Measurements from ENCODE around the gene HDDC3. TPM values are rescaled to one million over a fixed set of nuclear protein-coding genes. Genes with fewer than 3 reads are reported as not detected.
A peak's percentile ranks its signal among the peaks of the same experiment; 100 is the strongest.
"Not testable (repeated sequence)": the region's sequence is repeated elsewhere in the genome, so short reads cannot be mapped to it uniquely, and the experiment has no call there.

HDDC3 gene
- total and polyA plus RNA-seq, 5 experiments from 2014 or later: 30.1 to 47.6 (median 34.1) TPM

- POLR2A ChIA-PET: interaction anchor here (0.8 kb wide), 1 partner anchor 9 kb away, joined by 3 read pairs; no protein-coding TSS in a partner anchor
- H3K4me3 Mint-ChIP-seq, ATAC-seq, H3K27ac Mint-ChIP-seq, DNase-seq, H3K4me1 Mint-ChIP-seq, H3K27me3 Mint-ChIP-seq, H3K9me3 Mint-ChIP-seq: not testable (repeated sequence)
- peaks cover 0 to 41% (median 20%) of the 10 kb centered on the region in 3 donors for H3K36me3 Mint-ChIP-seq
Measured at GRCh38 chr15:90922712-90923322, 9.5 kb downstream of the HDDC3 start.

- Mint-ChIP-seq H3K4me3 (no peak overlapping the region), H3K9me3 (no peaks in the 10 kb centered on the region), H3K36me3 (peaks cover 0 to 50% (median 22%) of the 10 kb centered on the region in 3 donors), H3K27ac (no peak overlapping the region), H3K4me1 (peaks cover 0 to 6% (median under 1%) of the 10 kb centered on the region in 4 donors), H3K27me3 (no peaks in the 10 kb centered on the region)
- no peak for DNase-seq
- no peak for ATAC-seq
- POLR2A ChIA-PET: no interaction called here
Measured at GRCh38 chr15:90921887-90922286, 10.5 kb downstream of the HDDC3 start.

DNA sequence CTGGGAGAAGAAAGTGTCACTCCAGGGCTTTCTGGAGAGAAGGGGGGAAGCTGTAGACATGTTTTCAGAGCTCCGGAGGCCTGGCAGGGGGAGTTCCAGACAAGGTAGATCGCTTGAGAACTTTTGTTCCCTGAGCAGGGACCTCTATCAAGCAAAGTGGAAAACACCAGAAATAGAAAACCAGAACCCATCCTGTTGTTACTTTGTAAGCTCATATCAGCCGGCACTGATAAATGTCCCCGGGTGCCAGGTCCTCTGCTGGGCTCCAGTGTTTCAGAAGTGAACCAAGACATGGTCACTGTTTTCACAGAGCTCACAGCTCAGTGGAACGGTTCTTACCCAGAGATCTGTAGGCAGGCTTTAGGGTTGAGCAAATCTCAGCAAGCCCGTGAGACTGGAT is 13.5 kb downstream of the HDDC3 start:
- ATAC-seq (no peak), DNase-seq (no peak)
- H3K4me3 Mint-ChIP-seq: no peak overlapping the region
- H3K36me3 Mint-ChIP-seq: peaks cover 0 to 79% (median 22%) of the 10 kb centered on the region in 3 donors
- no peaks in the 10 kb centered on the region for H3K9me3 Mint-ChIP-seq
- POLR2A ChIA-PET: interaction anchor here (1.2 to 1.3 kb wide), 2 partner anchors 13 to 16 kb away, joined by 3 to 4 read pairs; partner anchors contain the start of gene UNC45A
- peaks cover 0 to 8% (median 3%) of the 10 kb centered on the region in 4 donors for H3K4me1 Mint-ChIP-seq
- no peaks in the 10 kb centered on the region for H3K27me3 Mint-ChIP-seq
- H3K27ac Mint-ChIP-seq: peak overlapping the region in 1 of 10 donors; percentile 12

GRCh38 chr15:90918034-90918788 is 14.1 kb downstream of the HDDC3 start:
- H3K9me3 Mint-ChIP-seq: no peaks in the 10 kb centered on the region
- H3K27me3 Mint-ChIP-seq: no peaks in the 10 kb centered on the region
- H3K27ac Mint-ChIP-seq: peak overlapping the region in 2 of 10 donors; percentile 49 to 87
- no peak overlapping the region for H3K4me3 Mint-ChIP-seq
- DNase-seq: no peak
- POLR2A ChIA-PET: interaction anchor here (1.2 to 1.3 kb wide), 2 partner anchors 13 to 16 kb away, joined by 3 to 4 read pairs; partner anchors contain the start of gene UNC45A
- ATAC-seq: no peak
- peaks cover 0 to 85% (median 25%) of the 10 kb centered on the region in 3 donors for H3K36me3 Mint-ChIP-seq
- H3K4me1 Mint-ChIP-seq: peaks cover 0 to 8% (median 3%) of the 10 kb centered on the region in 4 donors

DNA sequence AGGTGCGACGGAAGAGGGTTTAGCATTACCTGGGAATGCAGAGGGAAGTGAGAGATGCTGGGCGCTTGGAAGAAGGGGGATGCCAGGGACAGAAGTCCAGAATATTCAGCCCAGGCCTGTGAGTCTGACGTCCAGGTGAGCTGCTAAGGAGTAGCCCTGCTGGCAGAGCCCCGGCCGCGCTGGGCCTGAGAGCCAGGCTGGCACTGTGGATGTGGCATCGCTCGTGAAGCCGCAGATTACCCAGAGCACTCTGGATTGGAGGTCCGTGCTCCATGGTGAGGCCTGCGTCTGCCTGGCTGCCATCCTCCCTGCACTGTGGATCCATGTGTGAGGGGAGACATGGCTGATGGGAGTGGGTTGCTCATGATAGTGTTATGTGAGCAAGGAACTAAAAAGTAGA is 14.8 kb downstream of the HDDC3 start:
- ATAC-seq (no peak), DNase-seq (no peak)
- Mint-ChIP-seq H3K4me1 (peaks cover 0 to 8% (median 3%) of the 10 kb centered on the region in 4 donors), H3K4me3 (no peak overlapping the region), H3K36me3 (peaks cover 0 to 92% (median 31%) of the 10 kb centered on the region in 3 donors), H3K27ac (peak overlapping the region in 1 of 10 donors; percentile 78), H3K9me3 (no peaks in the 10 kb centered on the region), H3K27me3 (no peaks in the 10 kb centered on the region)
- POLR2A ChIA-PET: interaction anchor here (0.5 to 0.6 kb wide), 2 partner anchors 139 to 264 kb away, joined by 3 to 4 read pairs; no protein-coding TSS in a partner anchor

DNA sequence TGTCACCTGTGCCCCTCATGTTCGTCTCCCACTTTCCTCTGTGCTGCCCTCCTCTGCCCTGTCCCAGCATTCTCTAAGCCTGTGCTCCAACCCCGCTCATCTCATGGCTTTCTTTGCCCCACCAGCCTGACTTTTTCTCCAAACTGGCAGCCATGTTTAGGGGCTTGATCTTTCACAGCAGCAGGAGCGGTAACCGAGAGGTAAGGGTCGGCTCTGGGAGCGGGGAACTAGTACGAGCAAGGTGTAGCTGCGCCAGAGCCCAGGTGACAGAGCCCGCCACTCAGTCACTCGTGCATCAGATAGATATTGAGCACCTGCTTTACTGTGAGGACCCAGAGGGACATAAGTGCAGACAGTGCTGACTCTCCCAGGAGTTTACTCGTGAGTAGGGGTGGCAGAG is 15.9 kb downstream of the HDDC3 start:
- Mint-ChIP-seq H3K27me3 (no peaks in the 10 kb centered on the region), H3K9me3 (no peaks in the 10 kb centered on the region), H3K36me3 (peaks cover 0 to 93% (median 31%) of the 10 kb centered on the region in 3 donors), H3K4me3 (peak overlapping the region in 1 of 10 donors; percentile 31), H3K4me1 (peaks cover 0 to 8% (median 3%) of the 10 kb centered on the region in 4 donors), H3K27ac (peak overlapping the region in 2 of 10 donors; percentile 41 to 78)
- DNase-seq (no peak), ATAC-seq (no peak)
- POLR2A ChIA-PET: no interaction called here

DNA sequence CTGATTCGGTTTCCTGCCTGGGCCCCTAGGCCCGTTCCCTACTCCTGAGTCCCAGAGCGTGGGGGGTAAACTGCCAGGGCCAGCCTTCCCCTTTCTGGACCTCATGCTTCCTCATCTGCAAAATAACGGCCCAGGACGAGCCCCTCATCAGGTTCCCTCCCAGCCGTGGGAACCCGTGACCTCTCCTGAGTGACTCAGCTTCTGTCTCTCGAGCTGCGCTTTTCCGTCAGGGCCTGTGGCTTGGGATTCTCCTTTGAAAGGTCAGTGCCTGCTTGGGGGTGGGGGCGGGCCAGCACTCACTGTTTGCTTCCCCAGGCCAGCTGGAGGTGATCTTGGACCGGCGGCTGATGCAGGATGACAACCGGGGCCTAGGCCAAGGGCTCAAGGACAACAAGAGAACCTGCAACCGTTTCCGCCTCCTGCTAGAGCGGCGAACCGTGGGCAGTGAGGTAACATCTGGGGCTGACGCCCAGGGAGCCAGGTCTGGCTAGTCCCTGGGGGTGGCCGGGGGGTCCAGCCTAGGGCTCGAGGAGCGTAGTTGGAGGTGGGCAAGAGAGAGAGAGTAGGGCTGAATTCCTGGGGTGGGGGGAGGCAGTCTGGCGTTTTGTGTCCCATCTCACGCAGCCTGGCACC is 16.4 kb downstream of the HDDC3 start:
- H3K27me3 Mint-ChIP-seq: no peaks in the 10 kb centered on the region
- H3K4me1 Mint-ChIP-seq: peaks cover 0 to 8% (median 2%) of the 10 kb centered on the region in 4 donors
- POLR2A ChIA-PET: no interaction called here
- DNase-seq: no peak
- ATAC-seq: no peak
- H3K36me3 Mint-ChIP-seq: peaks cover 0 to 93% (median 29%) of the 10 kb centered on the region in 3 donors
- no peaks in the 10 kb centered on the region for H3K9me3 Mint-ChIP-seq
- H3K27ac Mint-ChIP-seq: no peak overlapping the region
- H3K4me3 Mint-ChIP-seq: no peak overlapping the region

DNA sequence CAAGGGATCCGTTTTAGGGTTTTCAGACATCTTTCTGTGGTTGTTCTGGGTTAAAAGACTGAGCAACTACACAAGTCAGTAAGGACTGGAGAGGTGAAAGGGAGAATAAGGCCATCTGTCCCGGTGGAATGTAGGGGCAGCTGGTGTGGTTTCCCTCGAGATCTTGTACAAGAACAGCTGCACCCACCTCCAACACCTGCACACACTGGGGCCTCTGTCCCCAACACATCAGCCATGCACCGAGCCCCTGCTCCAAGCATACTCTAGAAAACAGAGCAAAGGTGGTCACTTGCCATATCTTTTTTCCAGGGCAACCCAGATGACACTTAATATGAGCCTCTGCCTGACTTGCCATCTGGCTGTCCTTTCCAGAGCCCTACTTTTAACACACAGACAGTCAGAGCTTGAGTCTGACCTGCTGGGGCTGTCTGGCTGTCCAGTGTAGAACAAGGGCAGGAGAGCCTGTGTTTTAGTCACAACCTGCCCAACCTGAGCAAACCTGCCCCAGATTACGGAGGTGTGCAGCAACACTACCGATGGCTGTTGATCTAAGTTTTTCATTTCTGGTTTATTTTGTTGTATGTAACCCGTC is 17.0 kb downstream of the HDDC3 start:
- Mint-ChIP-seq H3K4me3 (no peak overlapping the region), H3K9me3 (no peaks in the 10 kb centered on the region), H3K27ac (peak overlapping the region in 2 of 10 donors; percentile 17 to 48), H3K36me3 (peaks cover 0 to 92% (median 29%) of the 10 kb centered on the region in 3 donors), H3K27me3 (no peaks in the 10 kb centered on the region), H3K4me1 (peaks cover 0 to 8% (median 2%) of the 10 kb centered on the region in 4 donors)
- POLR2A ChIA-PET: interaction anchor here (0.6 kb wide), 1 partner anchor 463 kb away, joined by 6 read pairs; no protein-coding TSS in a partner anchor
- ATAC-seq (no peak), DNase-seq (no peak)

- no peak overlapping the region for H3K27ac Mint-ChIP-seq
- POLR2A ChIA-PET: interaction anchor here (0.6 to 1.3 kb wide), 5 partner anchors 9 to 463 kb away, joined by 3 to 6 read pairs (median 4); partner anchors contain the start of genes HDDC3 and MAN2A2
- no peaks in the 10 kb centered on the region for H3K27me3 Mint-ChIP-seq
- no peak for DNase-seq
- no peaks in the 10 kb centered on the region for H3K9me3 Mint-ChIP-seq
- ATAC-seq: no peak
- no peak overlapping the region for H3K4me3 Mint-ChIP-seq
- H3K4me1 Mint-ChIP-seq: peaks cover 0 to 8% (median 2%) of the 10 kb centered on the region in 4 donors
- H3K36me3 Mint-ChIP-seq: peaks cover 0 to 92% (median 22%) of the 10 kb centered on the region in 3 donors
Measured at GRCh38 chr15:90914305-90915080, 17.9 kb downstream of the HDDC3 start.

DNA sequence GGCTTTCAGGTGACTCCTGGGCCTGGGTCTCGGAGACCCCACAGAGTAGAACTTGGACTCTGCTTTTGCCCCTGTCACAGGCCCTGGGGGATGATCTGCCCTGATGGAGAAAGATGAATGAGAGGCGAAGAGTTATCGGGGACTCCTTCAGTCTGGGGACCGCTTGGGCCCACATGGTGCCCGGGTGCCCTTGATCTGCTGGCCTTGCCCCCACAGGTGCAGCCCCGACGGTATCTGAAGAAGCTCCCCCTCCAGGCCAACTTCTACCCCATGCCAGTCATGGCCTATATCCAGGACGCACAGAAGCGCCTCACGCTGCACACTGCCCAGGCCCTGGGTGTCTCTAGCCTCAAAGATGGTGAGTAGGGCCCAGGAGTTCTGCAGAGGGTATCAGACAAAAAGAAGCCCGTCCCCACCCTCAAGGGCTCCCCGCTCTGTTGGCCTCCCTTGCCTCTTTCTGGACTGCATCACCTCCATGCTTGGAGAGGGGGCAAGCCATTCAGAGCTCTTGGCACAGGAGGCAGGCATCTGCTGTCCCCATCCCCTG is 18.9 kb downstream of the HDDC3 start:
- DNase-seq (peak in 1 of 10 donors; percentile 62), ATAC-seq (no peak)
- POLR2A ChIA-PET: interaction anchor here (1.0 to 1.3 kb wide), 4 partner anchors 8 to 18 kb away, joined by 3 to 6 read pairs (median 4); partner anchors contain the start of genes HDDC3 and MAN2A2
- Mint-ChIP-seq H3K36me3 (peaks cover 0 to 94% (median 16%) of the 10 kb centered on the region in 3 donors), H3K4me3 (no peak overlapping the region), H3K9me3 (no peaks in the 10 kb centered on the region), H3K4me1 (peaks cover 0 to 8% (median 2%) of the 10 kb centered on the region in 4 donors), H3K27ac (no peak overlapping the region), H3K27me3 (no peaks in the 10 kb centered on the region)

GRCh38 chr15:90912770-90913075 is 19.6 kb downstream of the HDDC3 start:
- H3K4me1 Mint-ChIP-seq: peaks cover 0 to 8% (median under 1%) of the 10 kb centered on the region in 4 donors
- DNase-seq: no peak
- H3K27ac Mint-ChIP-seq: peak overlapping the region in 1 of 10 donors; percentile 43
- no peaks in the 10 kb centered on the region for H3K9me3 Mint-ChIP-seq
- POLR2A ChIA-PET: interaction anchor here (1.7 kb wide), 1 partner anchor 10 kb away, joined by 8 read pairs; the partner anchor contains the start of gene MAN2A2
- H3K36me3 Mint-ChIP-seq: peaks cover 0 to 92% (median 13%) of the 10 kb centered on the region in 3 donors
- no peak for ATAC-seq
- H3K27me3 Mint-ChIP-seq: no peaks in the 10 kb centered on the region
- H3K4me3 Mint-ChIP-seq: no peak overlapping the region

Measured in naive thymus-derived CD8-positive, alpha-beta T cell (primary cell).